Peyer's patch (tissue), 4 donors: ENCODE data around the gene PDE4D. TPM values are rescaled to one million over a fixed set of nuclear protein-coding genes. Genes with fewer than 3 reads are reported as not detected.

Experiments used
- DNase-seq, 3 donors: peaks; one replicate each; pipeline ENCODE4 v3.0.0-alpha.2; 2017 to 2019
- H3K27ac ChIP-seq, 4 donors: fragments of 200-600 bp; sonication (generic); one replicate each; pipeline ENCODE4 v1.5.1; 2016 to 2019
- H3K27me3 ChIP-seq, 2 donors: fragments of 200-600 bp; sonication (generic); one replicate each; pipeline ENCODE4 v1.5.1; 2019
- H3K36me3 ChIP-seq, 3 donors: fragments of 200-600 bp; sonication (generic); one replicate each; pipeline ENCODE4 v1.5.1; 2016 to 2019
- H3K4me1 ChIP-seq, 4 donors: fragments of 200-600 bp; sonication (generic); one replicate each; pipeline ENCODE4 v1.5.1; 2016 to 2019
- H3K4me3 ChIP-seq, 4 donors: fragments of 200-600 bp; sonication (generic); 1 replicate in 3 of 4; 2 replicates in 1 of 4; pipeline ENCODE4 v1.5.1; 2016 to 2019; ENCODE audit warnings: mild to moderate bottlenecking in 1 of 4
- H3K9me3 ChIP-seq, 4 donors: fragments of 200-600 bp; sonication (generic); one replicate each; pipeline ENCODE4 v1.5.1; 2016 to 2019; ENCODE audit warnings: mild to moderate bottlenecking in 1 of 4
- POLR2A ChIP-seq, 2 donors: fragments of 450-650 bp; IDR thresholded peaks; one replicate each; pipeline ENCODE4 v1.5.1; 2017; ENCODE audit warnings: antibody characterized with exemption in 2 of 2, mild to moderate bottlenecking in 2 of 2, moderate library complexity in 2 of 2
- total RNA-seq, 4 donors: library from RNA; depleted of rRNA; stranded (reverse); fragments of >200 nt; gene quantifications; one replicate each; pipeline ENCODE4 v1.1.0, GENCODE V29; 2016
- TF ChIP-seq, protein P1 (sequence below), 6 experiments: fragments of 450-650 bp in 4 of 6; fragments of 200-600 bp in 2 of 6; sonication (generic) in 1 of 6; IDR thresholded peaks; one replicate each; pipeline ENCODE4 v1.5.1; 2017 to 2019; ENCODE audit warnings: antibody characterized with exemption in 6 of 6, mild to moderate bottlenecking in 3 of 6, moderate library complexity in 1 of 6

PDE4D gene
- total RNA-seq, 4 donors from 2014 or later = 19.8 to 89.1 (median 43.9) TPM

DNA sequence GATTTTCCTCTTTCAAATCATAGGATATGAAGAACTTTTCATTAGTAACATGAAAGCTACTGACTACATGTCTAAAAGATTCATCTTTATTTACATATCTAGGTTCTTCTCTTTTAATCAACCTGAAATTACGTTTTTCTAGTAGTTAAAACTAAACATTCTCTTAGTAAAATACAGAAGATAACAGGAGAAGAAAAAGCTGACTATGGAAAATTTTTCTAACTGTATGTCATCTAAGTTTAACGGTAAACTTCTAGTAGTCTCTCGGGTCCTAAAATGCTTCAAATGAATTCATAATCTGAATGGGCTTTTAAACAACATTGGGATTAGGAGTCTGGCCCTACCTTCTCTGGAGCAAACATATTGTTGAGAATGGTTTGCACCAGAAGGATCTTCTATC is 151.9 kb downstream of the PDE4D start:
- no peak overlapping the region for H3K27ac ChIP-seq
- H3K36me3 ChIP-seq = no peaks in the 10 kb centered on the region
- H3K27me3 ChIP-seq = no peaks in the 10 kb centered on the region
- no peak for DNase-seq
- TF ChIP-seq, protein P1, sequence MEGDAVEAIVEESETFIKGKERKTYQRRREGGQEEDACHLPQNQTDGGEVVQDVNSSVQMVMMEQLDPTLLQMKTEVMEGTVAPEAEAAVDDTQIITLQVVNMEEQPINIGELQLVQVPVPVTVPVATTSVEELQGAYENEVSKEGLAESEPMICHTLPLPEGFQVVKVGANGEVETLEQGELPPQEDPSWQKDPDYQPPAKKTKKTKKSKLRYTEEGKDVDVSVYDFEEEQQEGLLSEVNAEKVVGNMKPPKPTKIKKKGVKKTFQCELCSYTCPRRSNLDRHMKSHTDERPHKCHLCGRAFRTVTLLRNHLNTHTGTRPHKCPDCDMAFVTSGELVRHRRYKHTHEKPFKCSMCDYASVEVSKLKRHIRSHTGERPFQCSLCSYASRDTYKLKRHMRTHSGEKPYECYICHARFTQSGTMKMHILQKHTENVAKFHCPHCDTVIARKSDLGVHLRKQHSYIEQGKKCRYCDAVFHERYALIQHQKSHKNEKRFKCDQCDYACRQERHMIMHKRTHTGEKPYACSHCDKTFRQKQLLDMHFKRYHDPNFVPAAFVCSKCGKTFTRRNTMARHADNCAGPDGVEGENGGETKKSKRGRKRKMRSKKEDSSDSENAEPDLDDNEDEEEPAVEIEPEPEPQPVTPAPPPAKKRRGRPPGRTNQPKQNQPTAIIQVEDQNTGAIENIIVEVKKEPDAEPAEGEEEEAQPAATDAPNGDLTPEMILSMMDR (IDR thresholded peaks at IDR 0.05) = no peak
- no peak for TF ChIP-seq POLR2A (IDR thresholded peaks at IDR 0.05)
- H3K4me3 ChIP-seq = no peak overlapping the region
- H3K9me3 ChIP-seq = no peaks in the 10 kb centered on the region
- H3K4me1 ChIP-seq = no peaks in the 10 kb centered on the region

DNA sequence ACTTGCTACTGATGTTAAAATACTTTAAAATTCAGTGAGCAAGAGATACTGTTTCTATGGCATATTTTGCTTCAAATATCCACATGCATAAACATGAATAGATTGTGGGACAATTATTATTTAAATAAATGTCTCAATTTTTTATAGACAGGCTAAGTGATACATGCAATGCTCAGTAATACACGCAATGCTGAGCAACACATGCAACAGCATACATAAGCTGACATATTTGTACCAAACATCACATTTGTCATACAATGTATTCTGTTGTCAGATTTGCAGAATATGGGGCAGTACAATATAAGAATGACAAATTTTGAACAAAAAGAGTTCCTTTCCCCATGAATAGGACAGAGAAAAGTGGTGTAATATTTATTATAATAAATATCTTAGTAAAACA is 155.5 kb downstream of the PDE4D start:
- no peak for DNase-seq
- Histone ChIP-seq H3K36me3 (no peaks in the 10 kb centered on the region), H3K4me1 (no peaks in the 10 kb centered on the region), H3K9me3 (no peaks in the 10 kb centered on the region), H3K27me3 (no peaks in the 10 kb centered on the region), H3K27ac (no peak overlapping the region), H3K4me3 (no peak overlapping the region)
- TF ChIP-seq POLR2A (IDR thresholded peaks at IDR 0.05) = no peak
- TF ChIP-seq, protein P1 (IDR thresholded peaks at IDR 0.05) = no peak

DNA sequence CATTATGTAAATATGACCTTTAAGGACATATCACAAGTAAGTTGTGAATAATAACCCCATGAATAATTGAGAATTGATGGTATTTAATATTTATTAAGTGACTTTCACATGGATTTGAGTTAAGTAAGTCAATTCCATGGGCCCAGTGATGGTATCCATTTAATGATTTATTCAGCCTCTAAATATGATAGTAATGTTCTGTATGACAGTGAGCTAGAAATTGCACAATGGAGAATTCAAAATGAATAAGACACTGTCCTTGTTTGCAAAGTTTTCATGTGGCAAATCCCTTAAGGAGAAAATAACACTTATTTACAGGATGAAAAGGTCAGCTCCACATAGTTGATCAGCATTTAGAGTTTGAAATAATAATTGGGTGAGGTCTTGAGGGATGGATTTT is 160.7 kb downstream of the PDE4D start:
- no peaks in the 10 kb centered on the region for H3K9me3 ChIP-seq
- no peaks in the 10 kb centered on the region for H3K36me3 ChIP-seq
- TF ChIP-seq, protein P1 (IDR thresholded peaks at IDR 0.05) = no peak
- TF ChIP-seq POLR2A (IDR thresholded peaks at IDR 0.05) = no peak
- no peak for DNase-seq
- no peak overlapping the region for H3K4me3 ChIP-seq
- H3K27me3 ChIP-seq = no peaks in the 10 kb centered on the region
- no peaks in the 10 kb centered on the region for H3K4me1 ChIP-seq
- H3K27ac ChIP-seq = no peak overlapping the region

DNA sequence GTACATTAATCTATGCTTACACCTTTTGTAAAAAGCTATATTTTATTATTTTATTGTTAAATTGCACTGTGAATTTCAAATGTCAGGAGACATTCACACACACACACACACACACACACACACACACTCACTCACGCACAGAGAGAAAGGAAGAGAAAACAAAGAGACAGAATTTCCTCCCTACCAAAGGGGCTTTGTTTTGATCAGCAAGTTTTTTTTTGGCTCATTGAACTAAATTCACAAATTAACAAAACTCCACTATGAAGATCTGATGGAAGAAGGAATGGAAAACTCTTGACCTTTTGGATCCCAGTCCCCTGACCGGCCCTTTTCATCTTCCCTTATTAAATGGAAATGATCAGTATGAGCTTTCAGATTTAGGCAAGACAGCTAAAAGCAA is 161.2 kb downstream of the PDE4D start:
- H3K36me3 ChIP-seq = no peaks in the 10 kb centered on the region
- no peak overlapping the region for H3K27ac ChIP-seq
- H3K4me1 ChIP-seq = no peaks in the 10 kb centered on the region
- DNase-seq = no peak
- H3K4me3 ChIP-seq = no peak overlapping the region
- H3K27me3 ChIP-seq = no peaks in the 10 kb centered on the region
- TF ChIP-seq POLR2A (IDR thresholded peaks at IDR 0.05) = no peak
- TF ChIP-seq, protein P1 (IDR thresholded peaks at IDR 0.05) = no peak
- no peaks in the 10 kb centered on the region for H3K9me3 ChIP-seq

DNA sequence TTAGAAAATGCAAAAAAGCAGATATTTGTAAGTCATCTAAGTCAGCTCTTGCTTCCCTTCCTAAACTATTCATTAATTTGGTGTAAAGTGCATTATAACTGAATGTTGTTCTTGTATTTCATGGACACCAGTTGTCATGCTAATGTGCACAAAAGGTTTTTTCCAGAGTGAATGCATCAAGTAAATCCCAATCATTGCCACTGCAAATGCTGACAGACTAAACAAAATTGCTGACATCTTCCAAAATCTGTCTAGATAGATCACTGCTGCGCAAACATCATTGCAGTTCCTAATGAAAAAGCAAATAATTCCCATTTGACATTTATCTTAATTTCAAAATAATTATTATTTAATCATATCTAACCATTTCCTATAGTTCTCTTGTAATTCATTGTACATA is 161.7 kb downstream of the PDE4D start:
- Histone ChIP-seq H3K4me1 (no peaks in the 10 kb centered on the region), H3K36me3 (no peaks in the 10 kb centered on the region), H3K27ac (no peak overlapping the region), H3K4me3 (no peak overlapping the region), H3K27me3 (no peaks in the 10 kb centered on the region), H3K9me3 (no peaks in the 10 kb centered on the region)
- no peak for DNase-seq
- no peak for TF ChIP-seq POLR2A (IDR thresholded peaks at IDR 0.05)
- TF ChIP-seq, protein P1 (IDR thresholded peaks at IDR 0.05) = no peak

DNA sequence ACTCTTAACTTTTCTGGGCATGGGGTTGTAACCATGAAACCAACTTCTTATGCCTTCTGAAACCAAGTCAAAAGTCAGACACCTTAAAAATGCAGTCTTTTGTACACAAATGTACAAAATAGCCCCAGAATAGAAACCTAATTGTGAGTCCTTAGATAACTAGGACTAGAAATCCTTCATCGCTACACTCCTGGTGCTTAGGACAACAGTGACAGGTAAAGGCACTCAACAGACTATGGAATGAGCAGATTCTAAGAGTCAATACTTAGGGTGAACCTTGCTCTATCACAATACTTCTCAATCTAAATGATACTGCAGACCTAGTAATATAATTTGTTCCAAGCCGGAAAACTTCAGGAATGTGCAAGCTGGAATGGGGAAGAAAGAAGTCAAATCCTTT is 163.7 kb downstream of the PDE4D start:
- no peaks in the 10 kb centered on the region for H3K27me3 ChIP-seq
- H3K4me1 ChIP-seq = no peaks in the 10 kb centered on the region
- no peak for TF ChIP-seq POLR2A (IDR thresholded peaks at IDR 0.05)
- TF ChIP-seq, protein P1 (IDR thresholded peaks at IDR 0.05) = no peak
- H3K36me3 ChIP-seq = no peaks in the 10 kb centered on the region
- H3K9me3 ChIP-seq = no peaks in the 10 kb centered on the region
- no peak for DNase-seq
- H3K4me3 ChIP-seq = no peak overlapping the region
- no peak overlapping the region for H3K27ac ChIP-seq
